Cerebellar nuclear complex (tissue), 1 donor: ENCODE results near the gene MED25.
A peak's percentile ranks its signal among the peaks of the same experiment; 100 is the strongest.

Experiments used
- DNase-seq, 2 experiments: peaks; one replicate each; lab custom pipeline; 2025; lab: John Stamatoyannopoulos, UW

Gene MED25

GRCh38 chr19:49799271-49799797 is 18.8 kb upstream of the MED25 start:
- DNase-seq, result no peak

- DNase-seq, result no peak
These were observed 18.2 kb upstream of the MED25 start for GRCh38 chr19:49799798-49800376.

GRCh38 chr19:49800771-49801170 is 17.3 kb upstream of the MED25 start:
- DNase-seq, result no peak

GRCh38 chr19:49801401-49801888 is 16.6 kb upstream of the MED25 start:
- no peak for DNase-seq

GRCh38 chr19:49801966-49802661 is 16.0 kb upstream of the MED25 start:
- DNase-seq, result peak in 1 of 2 experiments; percentile 84

GRCh38 chr19:49802836-49803528 is 15.1 kb upstream of the MED25 start:
- DNase-seq, result no peak

GRCh38 chr19:49803529-49803856 is 14.6 kb upstream of the MED25 start:
- no peak for DNase-seq

GRCh38 chr19:49805822-49806619 is 12.1 kb upstream of the MED25 start:
- no peak for DNase-seq

- DNase-seq, result no peak
These were observed 11.5 kb upstream of the MED25 start for GRCh38 chr19:49806620-49806959.

GRCh38 chr19:49807058-49807903 is 10.8 kb upstream of the MED25 start:
- DNase-seq, result no peak

GRCh38 chr19:49807904-49808675 is 10.0 kb upstream of the MED25 start:
- DNase-seq, result no peak

- peak in 1 of 2 experiments; percentile 22 for DNase-seq
These were observed 9.4 kb upstream of the MED25 start for GRCh38 chr19:49808711-49809159.

- DNase-seq, result peak in 1 of 2 experiments; percentile 14
These were observed 8.7 kb upstream of the MED25 start for GRCh38 chr19:49809160-49809940.

- DNase-seq, result no peak
These were observed 8.1 kb upstream of the MED25 start for GRCh38 chr19:49809941-49810389.

- no peak for DNase-seq
These were observed 6.8 kb upstream of the MED25 start for GRCh38 chr19:49811328-49811727.

- DNase-seq, result no peak
These were observed 5.6 kb upstream of the MED25 start for GRCh38 chr19:49812452-49812996.

- peak; percentile 60 to 96 for DNase-seq
These were observed 4.9 kb upstream of the MED25 start, which contains the start of gene FUZ for GRCh38 chr19:49812997-49813861. Gene FUZ (minus strand): TSS chr19:49813292. CDS start chr19:49813106, 186 bp downstream.

GRCh38 chr19:49814010-49814409 is 4.1 kb upstream of the MED25 start:
- DNase-seq, result no peak
